HG02870 (cell line): ENCODE results near the gene CPTP.
"Not testable (repeated sequence)": the region's sequence is repeated elsewhere in the genome, so short reads cannot be mapped to it uniquely, and the experiment has no call there.

ENCODE experiments used
- ATAC-seq: cut with Tn5 transposase; IDR thresholded peaks from one replicate; pipeline ENCODE4 v1.9.1; 2021; ENCODE audit warnings: mild to moderate bottlenecking, moderate library complexity; ENCODE audit not compliant: unreplicated experiment

The CPTP gene

GRCh38 chr1:1360506-1361169 is 36.0 kb downstream of the CPTP start:
- no peak for ATAC-seq

GRCh38 chr1:1361233-1361981 is 36.8 kb downstream of the CPTP start:
- ATAC-seq, result no peak

GRCh38 chr1:1361982-1362423 is 37.4 kb downstream of the CPTP start:
- ATAC-seq, result no peak

- no peak for ATAC-seq
Observed at GRCh38 chr1:1364266-1364665, 39.7 kb downstream of the CPTP start.

- ATAC-seq, result no peak
Observed at GRCh38 chr1:1365875-1366698, 41.5 kb downstream of the CPTP start.

GRCh38 chr1:1366699-1367066 is 42.1 kb downstream of the CPTP start:
- no peak for ATAC-seq

- no peak for ATAC-seq
Observed at GRCh38 chr1:1367315-1367714, 42.7 kb downstream of the CPTP start.

- ATAC-seq, result not testable (repeated sequence)
Observed at GRCh38 chr1:1370094-1370493, 45.5 kb downstream of the CPTP start.

GRCh38 chr1:1370771-1371300 is 46.2 kb downstream of the CPTP start:
- ATAC-seq, result no peak

GRCh38 chr1:1371364-1371745 is 46.8 kb downstream of the CPTP start:
- ATAC-seq, result no peak

- no peak for ATAC-seq
Observed at GRCh38 chr1:1371746-1372711, 47.4 kb downstream of the CPTP start.

- no peak for ATAC-seq
Observed at GRCh38 chr1:1373051-1373814, 48.6 kb downstream of the CPTP start.

- ATAC-seq, result no peak
Observed at GRCh38 chr1:1373815-1374588, 49.4 kb downstream of the CPTP start.

GRCh38 chr1:1374589-1374928 is 50.0 kb downstream of the CPTP start:
- ATAC-seq, result peak; percentile 5

- peak; percentile 85 for ATAC-seq
Observed at GRCh38 chr1:1374929-1375662, 50.5 kb downstream of the CPTP start, which contains the start of gene AURKAIP1. Gene AURKAIP1 (minus strand): TSS chr1:1375207. CDS start chr1:1374756, 451 bp downstream.

- no peak for ATAC-seq
Observed at GRCh38 chr1:1376551-1377226, 52.1 kb downstream of the CPTP start.

GRCh38 chr1:1377540-1378205 is 53.1 kb downstream of the CPTP start:
- ATAC-seq, result no peak
